Peyer's patch (tissue), 4 donors: ENCODE data around the gene SNAP25. TPM values are rescaled to one million over a fixed set of nuclear protein-coding genes. Genes with fewer than 3 reads are reported as not detected.

ENCODE experiments used
- DNase-seq, 3 donors: peaks; one replicate each; pipeline ENCODE4 v3.0.0-alpha.2; 2017 to 2019
- H3K27ac ChIP-seq, 4 donors: fragments of 200-600 bp; sonication (generic); one replicate each; pipeline ENCODE4 v1.5.1; 2016 to 2019
- H3K27me3 ChIP-seq, 2 donors: fragments of 200-600 bp; sonication (generic); one replicate each; pipeline ENCODE4 v1.5.1; 2019
- H3K36me3 ChIP-seq, 3 donors: fragments of 200-600 bp; sonication (generic); one replicate each; pipeline ENCODE4 v1.5.1; 2016 to 2019
- H3K4me1 ChIP-seq, 4 donors: fragments of 200-600 bp; sonication (generic); one replicate each; pipeline ENCODE4 v1.5.1; 2016 to 2019
- H3K4me3 ChIP-seq, 4 donors: fragments of 200-600 bp; sonication (generic); 1 replicate in 3 of 4; 2 replicates in 1 of 4; pipeline ENCODE4 v1.5.1; 2016 to 2019; ENCODE audit warnings: mild to moderate bottlenecking in 1 of 4
- H3K9me3 ChIP-seq, 4 donors: fragments of 200-600 bp; sonication (generic); one replicate each; pipeline ENCODE4 v1.5.1; 2016 to 2019; ENCODE audit warnings: mild to moderate bottlenecking in 1 of 4
- POLR2A ChIP-seq, 2 donors: fragments of 450-650 bp; IDR thresholded peaks; one replicate each; pipeline ENCODE4 v1.5.1; 2017; ENCODE audit warnings: antibody characterized with exemption in 2 of 2, mild to moderate bottlenecking in 2 of 2, moderate library complexity in 2 of 2
- total RNA-seq, 4 donors: library from RNA; depleted of rRNA; stranded (reverse); fragments of >200 nt; gene quantifications; one replicate each; pipeline ENCODE4 v1.1.0, GENCODE V29; 2016
- TF ChIP-seq, protein P1 (sequence below), 6 experiments: fragments of 450-650 bp in 4 of 6; fragments of 200-600 bp in 2 of 6; sonication (generic) in 1 of 6; IDR thresholded peaks; one replicate each; pipeline ENCODE4 v1.5.1; 2017 to 2019; ENCODE audit warnings: antibody characterized with exemption in 6 of 6, mild to moderate bottlenecking in 3 of 6, moderate library complexity in 1 of 6

SNAP25 gene
- total RNA-seq, 4 donors from 2014 or later: 1.2 to 2.5 (median 1.6) TPM; not detected in 1

- no peak for TF ChIP-seq POLR2A (IDR thresholded peaks at IDR 0.05)
- TF ChIP-seq, protein P1, sequence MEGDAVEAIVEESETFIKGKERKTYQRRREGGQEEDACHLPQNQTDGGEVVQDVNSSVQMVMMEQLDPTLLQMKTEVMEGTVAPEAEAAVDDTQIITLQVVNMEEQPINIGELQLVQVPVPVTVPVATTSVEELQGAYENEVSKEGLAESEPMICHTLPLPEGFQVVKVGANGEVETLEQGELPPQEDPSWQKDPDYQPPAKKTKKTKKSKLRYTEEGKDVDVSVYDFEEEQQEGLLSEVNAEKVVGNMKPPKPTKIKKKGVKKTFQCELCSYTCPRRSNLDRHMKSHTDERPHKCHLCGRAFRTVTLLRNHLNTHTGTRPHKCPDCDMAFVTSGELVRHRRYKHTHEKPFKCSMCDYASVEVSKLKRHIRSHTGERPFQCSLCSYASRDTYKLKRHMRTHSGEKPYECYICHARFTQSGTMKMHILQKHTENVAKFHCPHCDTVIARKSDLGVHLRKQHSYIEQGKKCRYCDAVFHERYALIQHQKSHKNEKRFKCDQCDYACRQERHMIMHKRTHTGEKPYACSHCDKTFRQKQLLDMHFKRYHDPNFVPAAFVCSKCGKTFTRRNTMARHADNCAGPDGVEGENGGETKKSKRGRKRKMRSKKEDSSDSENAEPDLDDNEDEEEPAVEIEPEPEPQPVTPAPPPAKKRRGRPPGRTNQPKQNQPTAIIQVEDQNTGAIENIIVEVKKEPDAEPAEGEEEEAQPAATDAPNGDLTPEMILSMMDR (IDR thresholded peaks at IDR 0.05): no peak
- Histone ChIP-seq H3K4me3 (no peak overlapping the region), H3K9me3 (no peaks in the 10 kb centered on the region), H3K27me3 (no peaks in the 10 kb centered on the region), H3K27ac (no peak overlapping the region), H3K4me1 (no peaks in the 10 kb centered on the region), H3K36me3 (no peaks in the 10 kb centered on the region)
- no peak for DNase-seq
Measured at GRCh38 chr20:10308652-10309051, 90.0 kb downstream of the SNAP25 start.

- H3K9me3 ChIP-seq: no peaks in the 10 kb centered on the region
- H3K36me3 ChIP-seq: no peaks in the 10 kb centered on the region
- H3K4me1 ChIP-seq: no peaks in the 10 kb centered on the region
- H3K4me3 ChIP-seq: no peak overlapping the region
- no peak for DNase-seq
- no peak overlapping the region for H3K27ac ChIP-seq
- no peaks in the 10 kb centered on the region for H3K27me3 ChIP-seq
- TF ChIP-seq, protein P1 (IDR thresholded peaks at IDR 0.05): no peak
- no peak for TF ChIP-seq POLR2A (IDR thresholded peaks at IDR 0.05)
Measured at GRCh38 chr20:10309326-10309725, 90.7 kb downstream of the SNAP25 start.

DNA sequence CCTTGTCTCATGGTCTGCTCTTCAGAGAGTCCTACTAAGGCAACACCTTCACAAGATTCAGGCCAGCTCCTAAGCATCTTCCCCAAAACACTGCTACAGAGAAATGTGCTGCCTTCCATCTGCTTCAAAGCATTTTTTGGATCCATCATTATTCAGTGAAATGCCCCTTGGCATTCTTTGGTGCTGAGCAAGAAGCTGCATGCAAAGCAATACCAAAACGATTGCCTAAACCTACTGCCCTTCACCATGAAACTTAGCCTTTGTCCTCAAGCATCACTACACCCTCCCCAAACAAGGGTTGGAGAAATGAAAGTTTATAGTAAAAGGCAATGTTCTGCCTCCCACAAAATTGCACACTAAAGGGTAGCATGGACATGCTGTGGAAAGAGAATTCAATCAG is 93.5 kb downstream of the SNAP25 start:
- H3K27me3 ChIP-seq: no peaks in the 10 kb centered on the region
- TF ChIP-seq, protein P1 (IDR thresholded peaks at IDR 0.05): no peak
- TF ChIP-seq POLR2A (IDR thresholded peaks at IDR 0.05): no peak
- no peaks in the 10 kb centered on the region for H3K9me3 ChIP-seq
- H3K4me1 ChIP-seq: no peaks in the 10 kb centered on the region
- DNase-seq: no peak
- no peak overlapping the region for H3K4me3 ChIP-seq
- no peak overlapping the region for H3K27ac ChIP-seq
- no peaks in the 10 kb centered on the region for H3K36me3 ChIP-seq

DNA sequence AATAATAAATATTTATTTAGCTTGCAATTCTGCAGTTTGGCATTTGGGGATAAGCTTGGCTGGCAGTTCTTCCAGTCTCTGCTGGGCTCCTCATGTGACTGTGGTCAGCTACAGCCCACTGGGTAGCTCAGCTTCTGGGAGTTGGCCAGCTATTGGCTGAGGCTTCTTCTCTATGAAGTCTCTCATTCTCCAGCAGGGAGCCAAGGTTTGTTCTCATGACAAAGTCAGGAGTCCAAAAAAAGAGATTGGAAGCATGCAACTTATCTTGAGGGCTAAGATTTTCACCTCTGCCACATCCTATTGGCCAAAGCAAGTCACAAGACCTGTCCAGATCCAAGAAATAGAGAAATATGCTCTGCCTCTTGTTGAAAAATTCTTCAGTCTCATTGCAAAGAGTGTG is 94.6 kb downstream of the SNAP25 start:
- Histone ChIP-seq H3K36me3 (no peaks in the 10 kb centered on the region), H3K27ac (no peak overlapping the region), H3K27me3 (no peaks in the 10 kb centered on the region), H3K9me3 (no peaks in the 10 kb centered on the region), H3K4me1 (no peaks in the 10 kb centered on the region), H3K4me3 (no peak overlapping the region)
- no peak for DNase-seq
- no peak for TF ChIP-seq POLR2A (IDR thresholded peaks at IDR 0.05)
- TF ChIP-seq, protein P1 (IDR thresholded peaks at IDR 0.05): no peak

GRCh38 chr20:10313701-10314100 is 95.1 kb downstream of the SNAP25 start:
- H3K27me3 ChIP-seq: no peaks in the 10 kb centered on the region

More at GRCh38 chr20:10313701-10314100, 95.1 kb downstream of the SNAP25 start:
- Histone ChIP-seq H3K4me3 (no peak overlapping the region), H3K36me3 (no peaks in the 10 kb centered on the region), H3K27ac (no peak overlapping the region), H3K4me1 (no peaks in the 10 kb centered on the region), H3K9me3 (no peaks in the 10 kb centered on the region)
- DNase-seq: no peak
- TF ChIP-seq, protein P1 (IDR thresholded peaks at IDR 0.05): no peak
- TF ChIP-seq POLR2A (IDR thresholded peaks at IDR 0.05): no peak
